Ovary (tissue), 3 donors: ENCODE measurements around the gene BRCA1.

ENCODE experiments used
- EP300 ChIP-seq: sonication (generic); formaldehyde crosslinking; IDR thresholded peaks from one replicate; pipeline ENCODE4 v1.6.1; 2017; ENCODE audit warnings: antibody characterized with exemption
- POLR2A ChIP-seq: fragments of 450-650 bp; IDR thresholded peaks from one replicate; pipeline ENCODE4 v1.6.1; 2017; ENCODE audit warnings: antibody characterized with exemption, mild to moderate bottlenecking, moderate library complexity
- TF ChIP-seq, protein P1 (sequence below), 3 donors: fragments of 450-650 bp in 2 of 3; fragments of 200-600 bp in 1 of 3; IDR thresholded peaks; one replicate each; pipeline versions ENCODE4 v1.5.1 to v1.8.0; 2016 to 2022; ENCODE audit warnings: antibody characterized with exemption in 3 of 3, mild to moderate bottlenecking in 1 of 3
- donor health status: DM: no; HTN: no; CAD: no.

DNA sequence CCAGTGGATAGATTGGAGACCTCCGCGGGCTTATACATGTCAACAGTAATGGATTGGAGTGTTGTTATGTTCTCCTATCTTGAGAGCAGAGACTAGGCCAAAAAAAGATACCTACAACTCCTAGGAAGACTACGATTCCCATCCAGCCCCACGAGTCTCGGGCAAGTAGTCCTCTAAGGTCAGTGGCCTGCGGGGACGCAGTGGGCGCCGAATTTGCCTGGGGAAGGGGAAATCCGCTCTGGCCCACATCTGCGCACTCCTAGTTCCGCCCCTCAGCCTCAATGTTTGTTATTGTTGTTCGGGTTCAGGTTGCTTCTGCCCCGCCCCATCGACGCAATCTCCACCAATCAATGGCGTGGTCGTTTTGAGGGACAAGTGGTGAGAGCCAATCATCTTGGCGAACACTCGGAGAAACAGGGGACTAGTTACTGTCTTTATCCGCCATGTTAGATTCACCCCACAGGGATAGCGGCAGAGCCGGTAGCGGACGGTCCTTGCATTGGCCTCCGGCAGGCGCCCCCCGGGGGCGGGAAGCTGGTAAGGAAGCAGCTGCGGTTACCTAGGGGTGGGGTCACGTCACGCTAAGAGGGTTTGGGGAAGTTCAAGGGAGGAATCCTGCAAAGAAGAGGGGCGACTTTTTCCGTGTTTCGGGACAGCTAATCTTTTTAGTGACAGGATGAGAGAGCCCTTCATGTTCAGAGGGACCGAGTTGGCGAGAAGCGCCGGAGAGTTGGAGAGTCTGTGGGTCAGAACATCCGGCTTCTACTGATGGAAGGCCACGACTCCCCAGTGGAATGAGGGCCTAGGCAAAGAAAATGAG lies 45.8 kb upstream of the BRCA1 start, which contains the start of gene NBR1:
- TF ChIP-seq, protein P1, sequence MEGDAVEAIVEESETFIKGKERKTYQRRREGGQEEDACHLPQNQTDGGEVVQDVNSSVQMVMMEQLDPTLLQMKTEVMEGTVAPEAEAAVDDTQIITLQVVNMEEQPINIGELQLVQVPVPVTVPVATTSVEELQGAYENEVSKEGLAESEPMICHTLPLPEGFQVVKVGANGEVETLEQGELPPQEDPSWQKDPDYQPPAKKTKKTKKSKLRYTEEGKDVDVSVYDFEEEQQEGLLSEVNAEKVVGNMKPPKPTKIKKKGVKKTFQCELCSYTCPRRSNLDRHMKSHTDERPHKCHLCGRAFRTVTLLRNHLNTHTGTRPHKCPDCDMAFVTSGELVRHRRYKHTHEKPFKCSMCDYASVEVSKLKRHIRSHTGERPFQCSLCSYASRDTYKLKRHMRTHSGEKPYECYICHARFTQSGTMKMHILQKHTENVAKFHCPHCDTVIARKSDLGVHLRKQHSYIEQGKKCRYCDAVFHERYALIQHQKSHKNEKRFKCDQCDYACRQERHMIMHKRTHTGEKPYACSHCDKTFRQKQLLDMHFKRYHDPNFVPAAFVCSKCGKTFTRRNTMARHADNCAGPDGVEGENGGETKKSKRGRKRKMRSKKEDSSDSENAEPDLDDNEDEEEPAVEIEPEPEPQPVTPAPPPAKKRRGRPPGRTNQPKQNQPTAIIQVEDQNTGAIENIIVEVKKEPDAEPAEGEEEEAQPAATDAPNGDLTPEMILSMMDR (IDR thresholded peaks at IDR 0.05): peak in 2 of 3 donors; percentile 45 to 54
- TF ChIP-seq EP300: no peak
- peak; percentile 78 for TF ChIP-seq POLR2A
